ENCODE results near the gene PLPP3. TPM values are rescaled to one million over a fixed set of nuclear protein-coding genes. Genes with fewer than 3 reads are reported as not detected.

PLPP3 gene
- total RNA-seq, 1 experiment from 2014 or later, result 3.4 TPM

DNA sequence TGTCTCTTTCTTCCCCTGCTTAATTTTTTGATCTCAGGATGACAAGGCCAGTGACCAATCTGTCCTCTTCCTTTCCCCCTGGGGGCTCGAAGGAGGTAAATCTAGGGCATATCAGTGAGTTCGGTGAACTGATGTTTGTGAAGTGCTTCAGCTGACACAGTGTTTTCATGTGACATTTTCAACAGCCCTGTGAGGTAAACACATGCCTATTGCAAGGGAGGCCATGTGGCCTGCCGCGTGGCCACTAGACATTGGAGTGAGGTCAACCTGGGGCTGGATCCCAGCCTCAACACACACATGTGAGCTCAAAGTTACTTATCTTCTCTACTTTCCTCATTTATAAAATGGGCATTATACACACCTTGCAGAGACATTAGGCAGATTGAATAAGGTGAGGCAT lies 126.3 kb downstream of the PLPP3 start:
- Histone ChIP-seq H3K4me1 (ENCODE audit: control insufficient read depth in 1 of 2, insufficient read depth in 2 of 2, low read length in 2 of 2) (peaks cover 5 to 21% of the 10 kb centered on the region in 2 experiments; a peak in 3 of 4 replicates), H2AFZ (ENCODE audit: low read depth, low read length, poor library complexity, severe bottlenecking) (no peak overlapping the region), H3K36me3 (ENCODE audit: control insufficient read depth in 1 of 2, insufficient read depth in 2 of 2, low read length in 2 of 2) (no peaks in the 10 kb centered on the region), H3K9me2 (ENCODE audit: insufficient read depth) (no peaks in the 10 kb centered on the region), H3K27me3 (ENCODE audit: insufficient read depth, low read length) (no peaks in the 10 kb centered on the region), H3K4me3 (replicated peaks in 1 of 2; ENCODE audit: low read depth in 1 of 2, low read length in 2 of 2) (no peak overlapping the region), H4K20me1 (ENCODE audit: insufficient read depth) (no peaks in the 10 kb centered on the region), H3K79me2 (ENCODE audit: insufficient read depth, low read length) (no peaks in the 10 kb centered on the region), H3K27ac (ENCODE audit: low read depth, low read length) (no peak overlapping the region), H3K4me2 (ENCODE audit: low read length) (no peak overlapping the region), H3K9me3 (ENCODE audit: control insufficient read depth in 1 of 2, insufficient read depth in 1 of 2, low read depth in 1 of 2, low read length in 2 of 2) (no peaks in the 10 kb centered on the region), H3K9ac (ENCODE audit: low read length) (no peak overlapping the region)
- BruUV-seq (replicated peaks), result no TSS peak
- intact Hi-C loops (cut with micrococcal nuclease), result no loop called here
- POLR2A ChIA-PET, result no interaction called here
- TF ChIP-seq, protein P1, sequence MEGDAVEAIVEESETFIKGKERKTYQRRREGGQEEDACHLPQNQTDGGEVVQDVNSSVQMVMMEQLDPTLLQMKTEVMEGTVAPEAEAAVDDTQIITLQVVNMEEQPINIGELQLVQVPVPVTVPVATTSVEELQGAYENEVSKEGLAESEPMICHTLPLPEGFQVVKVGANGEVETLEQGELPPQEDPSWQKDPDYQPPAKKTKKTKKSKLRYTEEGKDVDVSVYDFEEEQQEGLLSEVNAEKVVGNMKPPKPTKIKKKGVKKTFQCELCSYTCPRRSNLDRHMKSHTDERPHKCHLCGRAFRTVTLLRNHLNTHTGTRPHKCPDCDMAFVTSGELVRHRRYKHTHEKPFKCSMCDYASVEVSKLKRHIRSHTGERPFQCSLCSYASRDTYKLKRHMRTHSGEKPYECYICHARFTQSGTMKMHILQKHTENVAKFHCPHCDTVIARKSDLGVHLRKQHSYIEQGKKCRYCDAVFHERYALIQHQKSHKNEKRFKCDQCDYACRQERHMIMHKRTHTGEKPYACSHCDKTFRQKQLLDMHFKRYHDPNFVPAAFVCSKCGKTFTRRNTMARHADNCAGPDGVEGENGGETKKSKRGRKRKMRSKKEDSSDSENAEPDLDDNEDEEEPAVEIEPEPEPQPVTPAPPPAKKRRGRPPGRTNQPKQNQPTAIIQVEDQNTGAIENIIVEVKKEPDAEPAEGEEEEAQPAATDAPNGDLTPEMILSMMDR (IDR thresholded peaks at IDR 0.05 in 2 of 3, conservative IDR thresholded peaks at IDR 0.05 in 1 of 3; ENCODE audit: borderline replicate concordance in 1 of 3, insufficient read depth in 1 of 3, low read depth in 2 of 3, low read length in 2 of 3), result no peak
- TF ChIP-seq, protein P2, sequence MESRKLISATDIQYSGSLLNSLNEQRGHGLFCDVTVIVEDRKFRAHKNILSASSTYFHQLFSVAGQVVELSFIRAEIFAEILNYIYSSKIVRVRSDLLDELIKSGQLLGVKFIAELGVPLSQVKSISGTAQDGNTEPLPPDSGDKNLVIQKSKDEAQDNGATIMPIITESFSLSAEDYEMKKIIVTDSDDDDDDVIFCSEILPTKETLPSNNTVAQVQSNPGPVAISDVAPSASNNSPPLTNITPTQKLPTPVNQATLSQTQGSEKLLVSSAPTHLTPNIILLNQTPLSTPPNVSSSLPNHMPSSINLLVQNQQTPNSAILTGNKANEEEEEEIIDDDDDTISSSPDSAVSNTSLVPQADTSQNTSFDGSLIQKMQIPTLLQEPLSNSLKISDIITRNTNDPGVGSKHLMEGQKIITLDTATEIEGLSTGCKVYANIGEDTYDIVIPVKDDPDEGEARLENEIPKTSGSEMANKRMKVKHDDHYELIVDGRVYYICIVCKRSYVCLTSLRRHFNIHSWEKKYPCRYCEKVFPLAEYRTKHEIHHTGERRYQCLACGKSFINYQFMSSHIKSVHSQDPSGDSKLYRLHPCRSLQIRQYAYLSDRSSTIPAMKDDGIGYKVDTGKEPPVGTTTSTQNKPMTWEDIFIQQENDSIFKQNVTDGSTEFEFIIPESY (IDR thresholded peaks at IDR 0.05; ENCODE audit: extremely low read depth, insufficient replicate concordance, low read length), result no peak
- TF ChIP-seq EZH2 (IDR thresholded peaks at IDR 0.05), result no peak
- TF ChIP-seq, protein P3, sequence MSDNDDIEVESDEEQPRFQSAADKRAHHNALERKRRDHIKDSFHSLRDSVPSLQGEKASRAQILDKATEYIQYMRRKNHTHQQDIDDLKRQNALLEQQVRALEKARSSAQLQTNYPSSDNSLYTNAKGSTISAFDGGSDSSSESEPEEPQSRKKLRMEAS (IDR thresholded peaks at IDR 0.05), result no peak
- no peak for TF ChIP-seq EZH2phosphoT487 (IDR thresholded peaks at IDR 0.05; ENCODE audit: borderline replicate concordance)
- DNase-seq (ENCODE audit: low read depth, low spot score) (no peak), ATAC-seq (no peak)
- RAD21 ChIA-PET (ENCODE audit: low non-redundant PET in 1 of 2, low total read pairs in 2 of 2, uncharacterized antibody in 2 of 2, unreplicated experiment in 2 of 2), result no interaction called here
- CTCF ChIA-PET, result no interaction called here
